Measurements from ENCODE around the gene CCHCR1. TPM values are rescaled to one million over a fixed set of nuclear protein-coding genes. Genes with fewer than 3 reads are reported as not detected.

The CCHCR1 gene
- total RNA-seq, 1 donor from 2014 or later, result 9.6 TPM

DNA sequence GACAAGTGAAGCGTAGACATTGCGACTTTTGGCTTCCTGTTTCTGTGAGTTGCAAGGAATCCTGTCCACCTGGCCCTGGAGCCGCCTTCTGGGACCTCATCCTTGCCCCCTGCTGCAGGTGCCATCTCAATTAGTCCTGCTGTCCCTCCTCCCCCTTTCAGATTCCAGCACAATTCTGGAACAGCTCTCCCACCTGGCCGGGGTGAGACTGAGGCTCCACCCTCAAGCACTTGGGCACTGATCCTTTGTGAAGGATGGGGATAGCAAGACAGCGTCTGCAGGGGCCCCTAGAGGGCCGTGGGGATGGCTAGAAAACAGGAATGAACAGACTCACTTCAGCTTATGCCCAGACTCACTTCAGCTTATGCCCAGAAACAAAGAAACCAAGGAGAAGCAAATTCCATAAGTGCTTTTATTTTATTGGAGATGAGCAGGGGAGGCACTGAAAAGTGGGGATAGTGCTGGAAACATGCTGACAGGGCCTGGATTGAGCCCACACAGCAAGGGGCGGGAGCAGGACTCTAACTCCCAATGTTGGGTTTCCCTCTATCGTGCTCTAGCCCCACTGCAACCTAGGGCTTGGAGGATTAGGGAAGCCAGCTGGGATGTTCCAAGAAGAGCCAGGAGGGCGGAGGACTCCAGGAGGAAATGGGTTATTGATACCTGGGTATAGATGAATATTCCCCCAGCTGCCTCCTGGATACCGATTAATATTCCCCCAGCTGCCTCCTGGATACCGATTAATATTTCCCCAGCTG, 46.6 kb downstream of the CCHCR1 start:
- ATAC-seq (no peak), DNase-seq (ENCODE audit: low spot score) (no peak)

DNA sequence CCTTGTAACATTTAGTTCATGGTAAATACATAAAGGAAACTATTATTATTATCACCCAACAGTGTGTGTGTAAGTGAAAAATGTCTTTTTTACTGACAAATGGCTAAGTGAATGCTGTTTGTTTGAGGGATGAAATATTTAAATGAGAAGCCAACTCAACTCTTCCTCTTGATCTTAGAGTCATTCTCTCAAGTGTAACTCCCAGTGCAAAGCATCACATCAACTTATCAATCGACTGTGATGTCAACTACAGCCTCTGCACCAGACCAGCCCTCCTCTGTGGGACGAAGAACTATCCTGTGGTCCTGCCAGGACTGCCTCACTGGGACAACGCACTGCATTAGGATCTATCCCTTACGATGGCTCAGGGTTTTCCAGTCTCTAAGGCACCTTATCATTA, 50.5 kb downstream of the CCHCR1 start:
- ATAC-seq (no peak), DNase-seq (ENCODE audit: low spot score) (no peak)

DNA sequence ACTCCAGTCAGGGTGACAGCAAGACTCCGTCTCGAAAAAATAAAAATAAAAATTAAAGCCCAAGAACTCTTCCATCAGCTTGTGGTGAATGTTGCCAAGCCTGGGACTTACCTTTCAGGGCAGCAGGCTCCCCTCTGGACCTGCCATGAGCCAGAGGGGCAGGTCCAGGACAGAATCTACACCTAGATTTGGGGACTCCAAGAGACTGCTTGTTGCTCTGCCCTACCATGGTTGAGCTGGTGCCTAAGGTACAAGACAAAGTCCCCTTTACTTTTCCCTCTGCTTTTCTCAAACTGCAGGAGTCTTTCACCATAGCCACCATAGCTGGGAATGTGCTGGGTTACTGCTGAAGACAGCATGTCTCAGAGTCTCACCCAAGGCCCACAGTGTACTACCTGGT, 54.5 kb downstream of the CCHCR1 start:
- DNase-seq (ENCODE audit: low spot score), result no peak
- ATAC-seq, result no peak

DNA sequence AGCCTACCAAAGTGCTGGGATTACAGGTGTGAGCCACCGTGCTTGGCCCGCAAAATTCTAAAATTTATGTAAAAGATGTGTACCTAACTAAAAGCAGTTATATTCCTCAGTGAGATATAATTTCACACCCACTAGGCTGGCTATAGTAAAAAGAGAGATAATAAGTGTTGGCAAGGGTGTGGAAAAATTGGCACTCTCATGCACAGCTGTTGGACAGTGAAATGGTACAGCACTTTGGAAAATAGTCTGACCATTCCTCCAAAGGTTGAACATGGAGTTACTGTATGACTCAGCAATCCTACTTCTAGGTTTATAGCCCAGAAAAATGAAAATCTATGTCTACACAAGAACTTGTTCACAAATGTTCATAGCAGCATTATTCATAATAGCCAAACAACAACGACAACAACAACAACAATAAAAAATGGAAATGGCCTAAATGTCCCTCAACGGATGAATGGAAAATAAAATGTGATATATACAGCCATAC, 59.1 kb downstream of the CCHCR1 start:
- no peak for ATAC-seq
- DNase-seq (ENCODE audit: low spot score), result no peak

DNA sequence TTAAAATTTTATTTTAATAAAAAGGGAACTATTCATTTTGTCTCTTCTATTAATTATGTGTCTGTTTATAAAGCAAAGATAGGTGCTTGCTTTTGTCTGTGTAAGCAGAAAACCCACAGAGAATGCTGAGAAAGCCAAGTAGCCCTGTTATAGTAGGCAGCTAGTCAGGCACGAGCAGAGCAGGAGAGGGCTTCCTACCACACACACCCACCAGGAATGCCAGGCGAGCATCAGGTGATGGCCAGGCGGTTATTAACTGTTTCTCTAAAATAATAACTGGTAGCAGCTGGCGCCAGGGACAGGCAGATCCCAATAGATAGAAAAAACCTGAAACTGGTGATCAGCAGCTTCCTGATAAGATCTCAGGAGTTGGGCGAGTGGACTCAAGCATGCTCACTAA, 60.9 kb downstream of the CCHCR1 start:
- DNase-seq (ENCODE audit: low spot score) (no peak), ATAC-seq (no peak)

DNA sequence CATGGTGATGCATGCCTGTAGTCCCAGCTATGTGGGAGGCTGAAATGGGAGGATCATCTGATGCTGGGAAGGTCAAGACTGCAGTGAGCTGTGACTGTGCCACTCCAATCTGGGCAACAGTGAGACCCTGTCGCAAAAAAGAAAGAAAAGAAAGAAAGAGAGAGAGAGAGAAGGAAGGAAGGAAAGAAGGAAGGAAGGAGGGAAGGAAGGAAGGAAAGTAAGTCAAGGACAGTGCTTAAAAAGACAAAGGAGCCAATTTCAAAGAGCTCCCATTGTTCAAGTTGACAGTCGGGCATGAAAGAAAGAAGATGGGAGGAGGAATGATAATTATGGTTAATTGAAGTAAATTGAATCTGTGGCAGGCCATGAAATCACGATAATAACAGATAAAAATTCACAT, 61.4 kb downstream of the CCHCR1 start:
- ATAC-seq (no peak), DNase-seq (ENCODE audit: low spot score) (no peak)

DNA sequence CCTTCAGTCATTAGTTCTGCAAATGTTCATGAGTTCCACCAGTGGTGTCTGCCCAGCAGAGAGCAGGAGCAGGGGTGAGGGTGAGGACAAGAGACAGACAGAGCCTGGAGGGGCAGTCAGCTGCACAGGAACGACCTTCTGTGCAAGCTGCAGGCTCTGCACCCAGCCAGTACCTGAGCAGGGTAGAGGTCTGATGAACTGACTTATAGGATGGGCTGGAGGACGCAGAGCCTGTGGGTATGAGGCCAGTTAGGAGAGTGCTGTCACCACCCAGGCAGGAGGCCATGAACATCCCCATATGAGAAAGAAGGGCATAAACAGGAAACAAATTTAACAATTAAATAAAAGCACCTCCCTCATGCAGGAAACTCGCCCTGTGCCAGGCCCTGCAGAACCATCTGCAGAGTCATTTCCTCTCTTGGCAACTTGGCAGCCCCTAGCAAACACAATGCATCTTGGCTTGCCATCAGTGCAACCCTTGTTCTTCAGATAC, 63.2 kb downstream of the CCHCR1 start:
- ATAC-seq (no peak), DNase-seq (ENCODE audit: low spot score) (no peak)

DNA sequence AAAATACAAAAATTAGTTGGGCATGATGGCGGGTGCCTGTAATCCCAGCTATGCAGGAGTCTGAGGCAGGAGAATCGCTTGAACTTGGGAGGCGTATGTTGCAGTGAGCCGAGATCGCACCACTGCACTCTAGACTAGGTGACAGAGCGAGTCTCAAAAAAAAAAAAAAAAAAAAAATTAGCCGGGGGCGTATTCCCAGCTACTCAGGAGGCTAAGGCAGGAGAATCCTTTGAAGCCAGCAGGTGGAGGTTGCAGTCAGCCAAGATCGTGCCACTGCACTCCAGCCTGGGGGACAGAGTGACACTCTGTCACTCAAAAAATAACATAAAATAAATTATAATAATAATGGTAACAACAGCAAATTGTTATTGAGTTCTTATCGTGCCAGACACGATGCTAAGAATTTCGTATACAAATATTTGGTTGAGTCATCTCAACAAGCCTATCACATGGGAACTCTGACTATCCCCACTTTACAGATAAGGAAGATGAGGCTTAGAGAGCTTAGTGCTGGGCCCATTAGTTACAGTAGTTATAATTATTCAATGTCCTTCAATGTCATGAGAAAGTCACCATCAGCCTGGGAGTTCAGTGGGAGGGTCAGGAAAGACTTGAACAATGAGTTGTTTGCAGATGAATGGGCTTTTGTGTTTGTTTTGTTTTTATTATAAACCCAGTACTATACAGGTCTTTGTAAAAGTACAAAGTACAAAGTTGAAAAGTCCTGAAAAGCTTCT, 64.7 kb downstream of the CCHCR1 start:
- ATAC-seq (no peak), DNase-seq (ENCODE audit: low spot score) (no peak)

Other genes with a start within 250 kb of the CCHCR1 start
- 21.7 TPM for gene GTF2H4, start 249.6 kb downstream of the CCHCR1 start, total RNA-seq
- gene VARS2, start 243.6 kb downstream of the CCHCR1 start, total RNA-seq, result 28.9 TPM
- gene SFTA2, start 225.6 kb downstream of the CCHCR1 start, total RNA-seq, result not detected
- gene MUCL3, start 216.8 kb downstream of the CCHCR1 start, total RNA-seq, result not detected
- not detected for gene MUC21, start 174.1 kb downstream of the CCHCR1 start, total RNA-seq
- not detected for gene MUC22, start 147.3 kb downstream of the CCHCR1 start, total RNA-seq
- not detected for gene C6orf15, start 45.2 kb downstream of the CCHCR1 start, total RNA-seq
- not detected for gene PSORS1C1, start 43.0 kb downstream of the CCHCR1 start, total RNA-seq
- not detected for gene CDSN, start 37.4 kb downstream of the CCHCR1 start, total RNA-seq
- gene PSORS1C2, start 18.7 kb downstream of the CCHCR1 start, total RNA-seq, result not detected
- gene TCF19, start 787 bp upstream of the CCHCR1 start, total RNA-seq, result 0.45 TPM
- 5.0 TPM for gene POU5F1, start 12.9 kb upstream of the CCHCR1 start, total RNA-seq
- 397 TPM for gene HLA-C, start 114.3 kb upstream of the CCHCR1 start, total RNA-seq
- 291 TPM for gene HLA-B, start 199.4 kb upstream of the CCHCR1 start, total RNA-seq
- gene MICA, start 245.8 kb upstream of the CCHCR1 start, total RNA-seq, result 6.3 TPM